K562 (cell line): ENCODE measurements around the gene CRTC3. TPM values are rescaled to one million over a fixed set of nuclear protein-coding genes. Genes with fewer than 3 reads are reported as not detected.
A peak's percentile ranks its signal among the peaks of the same experiment; 100 is the strongest.

Experiments
- ATF2 ChIP-seq: sonication (generic); formaldehyde crosslinking; IDR thresholded peaks from 2 replicates; pipeline ENCODE4 v1.8.1; 2022; ENCODE audit warnings: missing genetic modification reagents
- EWSR1 ChIP-seq: fragments of 450-650 bp; IDR thresholded peaks from 2 replicates; pipeline ENCODE4 v1.6.1; 2018; ENCODE audit warnings: borderline replicate concordance, mild to moderate bottlenecking, low read depth, moderate library complexity; ENCODE audit not compliant: partially characterized antibody
- FOS ChIP-seq: IDR thresholded peaks from 3 replicates; pipeline ENCODE4 v1.6.1; 2011; ENCODE audit not compliant: insufficient read length; ENCODE audit errors: extremely low read depth
- HDAC3 ChIP-seq: fragments of 450-650 bp; IDR thresholded peaks from 2 replicates; pipeline ENCODE4 v1.6.1; 2018; ENCODE audit warnings: borderline replicate concordance, mild to moderate bottlenecking, moderate library complexity; ENCODE audit not compliant: partially characterized antibody
- IRF9 ChIP-seq: fragments of 450-650 bp; IDR thresholded peaks from 2 replicates; pipeline ENCODE4 v1.6.1; 2016; ENCODE audit warnings: missing biosample characterization, missing genetic modification characterization
- KHSRP ChIP-seq: fragments of 450-650 bp; IDR thresholded peaks from 2 replicates; pipeline ENCODE4 v1.6.1; 2017
- PHF20 ChIP-seq: fragments of 450-650 bp; IDR thresholded peaks from 2 replicates; pipeline ENCODE4 v1.6.1; 2018; ENCODE audit not compliant: partially characterized antibody
- REST ChIP-seq, 2 experiments: fragments of 450-650 bp; formaldehyde crosslinking in 1 of 2; IDR thresholded peaks; 2 replicates each; pipeline versions ENCODE4 v1.4.0 to v1.6.1; 2014 to 2020; ENCODE audit warnings: mild to moderate bottlenecking in 2 of 2, borderline replicate concordance in 1 of 2, low read depth in 1 of 2
- RNF2 ChIP-seq: sonication (generic); IDR thresholded peaks from 2 replicates; pipeline ENCODE4 v1.6.1; 2016
- SIN3A ChIP-seq, 2 experiments: fragments of 150-350 bp in 1 of 2; IDR thresholded peaks; 2 replicates each; pipeline ENCODE4 v1.6.1; 2011 to 2016; ENCODE audit warnings: borderline replicate concordance in 2 of 2, low read depth in 2 of 2, low read length in 2 of 2, mild to moderate bottlenecking in 2 of 2, moderate library complexity in 2 of 2; ENCODE audit not compliant: control insufficient read depth in 1 of 2
- SMAD3 ChIP-seq: fragments of 450-650 bp; formaldehyde crosslinking; conservative IDR thresholded peaks from 2 replicates; pipeline ENCODE4 v1.4.0; 2020; ENCODE audit warnings: mild to moderate bottlenecking
- SOX6 ChIP-seq: fragments of 450-650 bp; IDR thresholded peaks from 2 replicates; pipeline ENCODE4 v1.6.1; 2014; ENCODE audit warnings: mild to moderate bottlenecking
- ZNF512 ChIP-seq: IDR thresholded peaks from 2 replicates; pipeline ENCODE4 v1.6.1; 2016; ENCODE audit warnings: missing genetic modification characterization, missing compliant biosample characterization
- ZNF764 ChIP-seq: fragments of 250-450 bp; sonication (Bioruptor Pico); IDR thresholded peaks from 2 replicates; pipeline ENCODE4 v1.4.0; 2020; ENCODE audit warnings: low read depth, mild to moderate bottlenecking, moderate library complexity
- polyA plus RNA-seq, 8 experiments: library from polyadenylated mRNA; depleted of rRNA in 4 of 8; stranded (reverse) in 5 of 8; unstranded in 3 of 8; fragments of >200 nt; fragmentation: Nextera tagmentation in 2 of 8; fragmentation: Illumina TruSeq in 1 of 8; extraction: Ambion mirVana in 2 of 8; extraction: Trizol in 1 of 8; gene quantifications; 2 replicates each; pipeline versions ENCODE4 v1.2.1 to v1.2.3, GENCODE V29; 2011 to 2014; ENCODE audit warnings: inconsistent platforms in 1 of 8, missing spikeins in 1 of 8
- total RNA-seq, 7 experiments: library from RNA; depleted of rRNA in 6 of 7; stranded (reverse); fragments of >200 nt in 6 of 7; fragmentation: Illumina TruSeq in 2 of 7; extraction: Trizol in 2 of 7; gene quantifications; 2 replicates each; pipeline versions ENCODE4 v1.2.1 to v1.2.3, GENCODE V29; 2011 to 2021; ENCODE audit warnings: low replicate concordance in 1 of 7

CRTC3 gene
- total and polyA plus RNA-seq, 9 of the 15 experiments (the other 6 are each of a cell fraction or from before 2014, with no cell fraction given), result 1.2 to 19.0 (median 11.6) TPM

- peak; percentile 89 for TF ChIP-seq REST (IDR thresholded peaks at IDR 0.05; ENCODE audit: borderline replicate concordance)
- peak; percentile 95 for TF ChIP-seq REST (CRISPR knock-in tag; IDR thresholded peaks at IDR 0.05; ENCODE audit: low read depth)
- peak; percentile 100 for TF ChIP-seq IRF9 (tag)
- peak; percentile 92 for TF ChIP-seq ZNF764 (CRISPR knock-in tag)
- no peak for TF ChIP-seq ATF2 (CRISPR knock-in tag)
- TF ChIP-seq SIN3A (IDR thresholded peaks at IDR 0.05; ENCODE audit: borderline replicate concordance in 2 of 2, control insufficient read depth in 1 of 2, low read depth in 2 of 2, low read length in 2 of 2), result no peak
- no peak for TF ChIP-seq EWSR1
- no peak for TF ChIP-seq KHSRP
- peak; percentile 44 for TF ChIP-seq HDAC3
- TF ChIP-seq PHF20, result no peak
- TF ChIP-seq SMAD3, result peak; percentile 100
- TF ChIP-seq SOX6, result peak; percentile 89
- no peak for TF ChIP-seq ZNF512 (tag)
- TF ChIP-seq FOS, result no peak
- peak; percentile 68; the same call in 1 of the 2 replicates for TF ChIP-seq RNF2
Measured at GRCh38 chr15:90648137-90649070, 118.7 kb downstream of the CRTC3 start (continued).
